Mesothelial cell of epicardium (in vitro differentiated cells): ENCODE results near the gene DAB2IP. TPM values are rescaled to one million over a fixed set of nuclear protein-coding genes. Genes with fewer than 3 reads are reported as not detected.

Source experiments
- DNase-seq, 2 experiments: peaks; one replicate each; pipeline ENCODE4 v3.0.0; 2021; ENCODE audit warnings: low spot score in 2 of 2; ENCODE audit not compliant: unreplicated experiment in 2 of 2
- H3K27ac Mint-ChIP-seq: 2 replicates; pipeline ENCODE4 v1.8.0; 2021; ENCODE audit warnings: mixed read lengths
- H3K27me3 Mint-ChIP-seq: 2 replicates; pipeline ENCODE4 v1.8.0; 2021; ENCODE audit warnings: low read depth, mixed read lengths
- H3K36me3 Mint-ChIP-seq: 2 replicates; pipeline ENCODE4 v1.8.0; 2021; ENCODE audit warnings: mixed read lengths
- H3K4me1 Mint-ChIP-seq: 2 replicates; pipeline ENCODE4 v1.8.0; 2021; ENCODE audit warnings: mixed read lengths
- H3K4me3 Mint-ChIP-seq: 2 replicates; pipeline ENCODE4 v1.8.0; 2021; ENCODE audit warnings: mild to moderate bottlenecking, moderate library complexity, mixed read lengths
- H3K9me3 Mint-ChIP-seq: 2 replicates; pipeline ENCODE4 v1.8.0; 2021; ENCODE audit warnings: mixed read lengths
- CTCF ChIP-seq: fragments of 200-600 bp; sonication (generic); IDR thresholded peaks from one replicate; pipeline ENCODE4 v1.5.0; 2021; ENCODE audit warnings: antibody characterized with exemption; ENCODE audit not compliant: unreplicated experiment
- total RNA-seq: library from RNA; stranded (reverse); gene quantifications from 3 replicates; pipeline ENCODE4 v1.2.1, GENCODE V29; 2021

Gene DAB2IP
- total RNA-seq, 1 donor from 2014 or later = 75.7 TPM

- peaks cover 7% of the 10 kb centered on the region for H3K9me3 Mint-ChIP-seq
- no peak overlapping the region for H3K27ac Mint-ChIP-seq
- no peaks in the 10 kb centered on the region for H3K27me3 Mint-ChIP-seq
- no peak overlapping the region for H3K4me3 Mint-ChIP-seq
- no peaks in the 10 kb centered on the region for H3K4me1 Mint-ChIP-seq
- no peak for TF ChIP-seq CTCF
- no peak for DNase-seq
- H3K36me3 Mint-ChIP-seq = peaks cover 1% of the 10 kb centered on the region
These were observed 158.1 kb downstream of the DAB2IP start for GRCh38 chr9:121809356-121810050.

- H3K9me3 Mint-ChIP-seq = no peaks in the 10 kb centered on the region
- DNase-seq = no peak
- no peak overlapping the region for H3K4me3 Mint-ChIP-seq
- H3K27me3 Mint-ChIP-seq = no peaks in the 10 kb centered on the region
- H3K4me1 Mint-ChIP-seq = peaks cover 7% of the 10 kb centered on the region
- H3K27ac Mint-ChIP-seq = no peak overlapping the region
- no peak for TF ChIP-seq CTCF
- no peaks in the 10 kb centered on the region for H3K36me3 Mint-ChIP-seq
These were observed 159.1 kb downstream of the DAB2IP start for GRCh38 chr9:121810489-121810888.

GRCh38 chr9:121811140-121811539 is 159.7 kb downstream of the DAB2IP start:
- Mint-ChIP-seq H3K9me3 (no peaks in the 10 kb centered on the region), H3K36me3 (no peaks in the 10 kb centered on the region)

GRCh38 chr9:121811751-121812150 is 160.3 kb downstream of the DAB2IP start:
- no peak for DNase-seq
- Mint-ChIP-seq H3K27ac (no peak overlapping the region), H3K9me3 (no peaks in the 10 kb centered on the region), H3K4me1 (peaks cover 9% of the 10 kb centered on the region), H3K27me3 (no peaks in the 10 kb centered on the region), H3K36me3 (no peaks in the 10 kb centered on the region), H3K4me3 (no peak overlapping the region)
- TF ChIP-seq CTCF = no peak

More at GRCh38 chr9:121811140-121811539, 159.7 kb downstream of the DAB2IP start:
- Mint-ChIP-seq H3K27ac (no peak overlapping the region), H3K4me1 (peaks cover 9% of the 10 kb centered on the region), H3K4me3 (no peak overlapping the region), H3K27me3 (no peaks in the 10 kb centered on the region)
- TF ChIP-seq CTCF = no peak
- no peak for DNase-seq

GRCh38 chr9:121812159-121812735 is 160.8 kb downstream of the DAB2IP start:
- no peak for DNase-seq
- peaks cover 3% of the 10 kb centered on the region for H3K27me3 Mint-ChIP-seq
- no peaks in the 10 kb centered on the region for H3K9me3 Mint-ChIP-seq
- H3K27ac Mint-ChIP-seq = no peak overlapping the region
- no peaks in the 10 kb centered on the region for H3K36me3 Mint-ChIP-seq
- peaks cover 9% of the 10 kb centered on the region for H3K4me1 Mint-ChIP-seq
- no peak for TF ChIP-seq CTCF
- H3K4me3 Mint-ChIP-seq = no peak overlapping the region
